Parathyroid adenoma (tissue), 2 donors: Measurements from ENCODE around the gene UNC13C.

Experiments used
- H2AFZ ChIP-seq: fragments of 300-600 bp; sonication (generic); one replicate; pipeline ENCODE4 v1.7.0; 2017; ENCODE audit warnings: antibody characterized with exemption, mild to moderate bottlenecking
- H3K27ac ChIP-seq: fragments of 300-600 bp; sonication (generic); one replicate; pipeline ENCODE4 v1.7.0; 2017
- H3K27me3 ChIP-seq: fragments of 300-600 bp; sonication (generic); one replicate; pipeline ENCODE4 v1.7.0; 2017; ENCODE audit warnings: low read length; ENCODE audit not compliant: control insufficient read depth, insufficient read depth
- H3K36me3 ChIP-seq: fragments of 300-600 bp; sonication (generic); one replicate; pipeline ENCODE4 v1.7.0; 2017; ENCODE audit warnings: low read length; ENCODE audit not compliant: control insufficient read depth, insufficient read depth
- H3K4me1 ChIP-seq: fragments of 300-600 bp; sonication (generic); one replicate; pipeline ENCODE4 v1.7.0; 2017; ENCODE audit warnings: control low read depth
- H3K4me2 ChIP-seq: fragments of 300-600 bp; sonication (generic); one replicate; pipeline ENCODE4 v1.7.0; 2017; ENCODE audit warnings: low read length
- H3K4me3 ChIP-seq: fragments of 300-600 bp; sonication (generic); one replicate; pipeline ENCODE4 v1.7.0; 2017; ENCODE audit warnings: low read depth, low read length
- H3K79me2 ChIP-seq: fragments of 300-600 bp; sonication (generic); one replicate; pipeline ENCODE4 v1.7.0; 2017; ENCODE audit warnings: control low read depth
- H3K9ac ChIP-seq: fragments of 300-600 bp; sonication (generic); one replicate; pipeline ENCODE4 v1.7.0; 2017; ENCODE audit warnings: mild to moderate bottlenecking
- H3K9me3 ChIP-seq: fragments of 300-600 bp; sonication (generic); one replicate; pipeline ENCODE4 v1.7.0; 2017; ENCODE audit warnings: low read length; ENCODE audit not compliant: control insufficient read depth
- CTCF ChIP-seq: fragments of 300-600 bp; sonication (generic); IDR thresholded peaks from one replicate; pipeline ENCODE4 v1.7.0; 2017; ENCODE audit warnings: antibody characterized with exemption, mild to moderate bottlenecking
- donor health status: primary hyperparathyroidism.

The UNC13C gene

GRCh38 chr15:54082836-54083492 is 104.7 kb downstream of the UNC13C start:
- no peak overlapping the region for H3K9ac ChIP-seq
- no peaks in the 10 kb centered on the region for H3K4me1 ChIP-seq
- no peaks in the 10 kb centered on the region for H3K36me3 ChIP-seq
- H3K27ac ChIP-seq, result no peak overlapping the region
- H3K9me3 ChIP-seq, result no peaks in the 10 kb centered on the region
- H3K4me3 ChIP-seq, result no peak overlapping the region
- H2AFZ ChIP-seq, result no peak overlapping the region
- peak; percentile 39 for TF ChIP-seq CTCF
- H3K27me3 ChIP-seq, result no peaks in the 10 kb centered on the region
- H3K79me2 ChIP-seq, result no peaks in the 10 kb centered on the region
- H3K4me2 ChIP-seq, result no peak overlapping the region

- no peaks in the 10 kb centered on the region for H3K79me2 ChIP-seq
- no peak overlapping the region for H2AFZ ChIP-seq
- no peaks in the 10 kb centered on the region for H3K36me3 ChIP-seq
- H3K4me3 ChIP-seq, result no peak overlapping the region
- no peak overlapping the region for H3K4me2 ChIP-seq
- no peak overlapping the region for H3K9ac ChIP-seq
- no peak for TF ChIP-seq CTCF
- no peak overlapping the region for H3K27ac ChIP-seq
- no peaks in the 10 kb centered on the region for H3K4me1 ChIP-seq
- no peaks in the 10 kb centered on the region for H3K9me3 ChIP-seq
- H3K27me3 ChIP-seq, result no peaks in the 10 kb centered on the region
These were observed 105.3 kb downstream of the UNC13C start for GRCh38 chr15:54083501-54083900.

GRCh38 chr15:54083991-54084390 is 105.8 kb downstream of the UNC13C start:
- Histone ChIP-seq H3K27ac (no peak overlapping the region), H3K9me3 (no peaks in the 10 kb centered on the region), H3K79me2 (no peaks in the 10 kb centered on the region), H3K27me3 (no peaks in the 10 kb centered on the region), H3K36me3 (no peaks in the 10 kb centered on the region), H3K9ac (no peak overlapping the region), H3K4me1 (no peaks in the 10 kb centered on the region), H3K4me3 (no peak overlapping the region), H2AFZ (no peak overlapping the region), H3K4me2 (no peak overlapping the region)
- no peak for TF ChIP-seq CTCF

- Histone ChIP-seq H3K9ac (no peak overlapping the region), H3K79me2 (no peaks in the 10 kb centered on the region), H3K9me3 (no peaks in the 10 kb centered on the region), H3K4me1 (no peaks in the 10 kb centered on the region), H2AFZ (no peak overlapping the region), H3K36me3 (no peaks in the 10 kb centered on the region), H3K4me2 (no peak overlapping the region), H3K4me3 (no peak overlapping the region), H3K27me3 (no peaks in the 10 kb centered on the region), H3K27ac (no peak overlapping the region)
- no peak for TF ChIP-seq CTCF
These were observed 110.6 kb downstream of the UNC13C start for GRCh38 chr15:54088837-54089236.

- Histone ChIP-seq H2AFZ (no peak overlapping the region), H3K36me3 (no peaks in the 10 kb centered on the region), H3K27ac (no peak overlapping the region), H3K4me1 (no peaks in the 10 kb centered on the region), H3K27me3 (no peaks in the 10 kb centered on the region), H3K9ac (no peak overlapping the region), H3K4me2 (no peak overlapping the region), H3K9me3 (no peaks in the 10 kb centered on the region), H3K4me3 (no peak overlapping the region), H3K79me2 (no peaks in the 10 kb centered on the region)
- no peak for TF ChIP-seq CTCF
These were observed 111.5 kb downstream of the UNC13C start for GRCh38 chr15:54089776-54090175.
